Activated naive CD4-positive, alpha-beta T cell treated with Interleukin-2 at 50 U/mL for 16 hours (primary cell): Measurements from ENCODE around the gene SECISBP2L.
"Not testable (repeated sequence)": the region's sequence is repeated elsewhere in the genome, so short reads cannot be mapped to it uniquely, and the experiment has no call there.

Source experiments
- DNase-seq: peaks from one replicate; pipeline ENCODE4 v3.0.0-alpha.2; 2020

The SECISBP2L gene

DNA sequence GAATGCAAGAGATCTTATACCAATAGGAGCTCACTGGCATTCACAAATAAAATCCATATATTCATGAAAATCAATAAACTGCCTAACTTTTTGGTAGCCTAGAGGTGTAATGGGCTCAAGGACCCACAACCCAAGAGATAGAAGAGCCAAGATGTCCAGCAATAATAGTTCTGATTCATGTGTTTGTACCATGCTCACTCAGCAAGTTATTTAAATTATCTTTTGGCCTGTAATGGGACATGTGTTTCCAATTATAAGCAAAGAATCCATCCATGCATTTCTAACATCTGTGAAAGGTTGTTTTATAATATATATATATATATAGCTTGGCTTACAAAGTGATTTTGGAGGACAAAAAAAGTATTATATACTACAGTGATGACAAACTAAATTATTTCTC lies 52.9 kb downstream of the SECISBP2L start:
- DNase-seq = no peak

GRCh38 chr15:48992545-48992944 lies 53.7 kb downstream of the SECISBP2L start:
- no peak for DNase-seq

DNA sequence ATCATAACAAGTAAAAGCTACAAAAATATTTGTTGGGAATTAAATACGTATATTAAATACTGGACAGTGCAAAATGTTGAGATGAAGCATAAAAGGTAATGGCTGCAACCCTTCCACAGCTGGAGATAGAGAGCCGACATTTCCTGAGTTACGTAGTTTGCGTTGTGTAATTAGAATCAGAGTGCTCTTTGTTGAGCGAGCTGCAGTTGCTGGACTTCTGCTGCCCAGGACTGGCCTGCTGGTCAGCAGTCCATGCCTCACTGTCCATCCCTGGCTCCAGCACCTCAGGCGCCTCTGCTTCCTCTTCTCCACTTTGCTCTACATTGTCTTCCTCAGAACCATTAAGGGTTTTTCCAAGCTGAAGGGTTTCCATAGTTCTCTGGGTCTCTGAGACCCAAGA lies 54.1 kb downstream of the SECISBP2L start:
- no peak for DNase-seq

DNA sequence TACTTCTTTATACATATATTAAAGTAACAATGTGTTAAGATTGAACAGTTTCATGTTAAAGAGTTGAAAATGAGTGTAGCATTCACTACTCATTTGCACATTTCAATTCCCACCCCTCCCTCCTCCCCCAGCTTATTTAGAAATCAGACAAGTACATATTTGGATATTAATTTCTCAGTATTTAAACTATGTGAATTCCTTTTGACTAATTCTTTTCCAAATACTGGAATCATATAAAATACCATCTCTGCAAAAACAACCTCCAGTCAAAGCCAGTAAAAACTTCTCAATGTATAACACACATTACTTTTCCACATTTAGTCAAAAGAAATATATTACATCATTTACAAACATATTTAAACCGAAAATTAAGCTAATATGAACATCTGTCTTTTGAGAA lies 57.1 kb downstream of the SECISBP2L start:
- no peak for DNase-seq

DNA sequence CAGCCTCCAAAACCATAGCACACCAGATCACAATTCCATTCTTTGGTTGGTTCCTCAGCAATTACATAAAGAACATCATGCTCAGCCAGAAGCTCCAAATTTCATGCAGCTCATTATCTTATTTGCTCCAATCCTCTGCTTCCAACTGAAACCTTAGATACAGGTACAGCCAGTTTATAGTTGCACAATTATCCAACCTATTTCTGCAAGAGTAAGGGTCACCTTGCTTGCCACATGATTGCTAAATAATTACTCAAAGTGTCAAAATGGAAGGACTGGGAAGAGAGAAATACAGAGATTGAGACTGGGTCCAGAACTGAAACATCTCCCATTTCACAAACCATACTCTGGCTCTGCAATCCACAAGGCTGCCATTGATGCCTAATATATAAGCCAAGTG lies 59.1 kb downstream of the SECISBP2L start:
- no peak for DNase-seq

DNA sequence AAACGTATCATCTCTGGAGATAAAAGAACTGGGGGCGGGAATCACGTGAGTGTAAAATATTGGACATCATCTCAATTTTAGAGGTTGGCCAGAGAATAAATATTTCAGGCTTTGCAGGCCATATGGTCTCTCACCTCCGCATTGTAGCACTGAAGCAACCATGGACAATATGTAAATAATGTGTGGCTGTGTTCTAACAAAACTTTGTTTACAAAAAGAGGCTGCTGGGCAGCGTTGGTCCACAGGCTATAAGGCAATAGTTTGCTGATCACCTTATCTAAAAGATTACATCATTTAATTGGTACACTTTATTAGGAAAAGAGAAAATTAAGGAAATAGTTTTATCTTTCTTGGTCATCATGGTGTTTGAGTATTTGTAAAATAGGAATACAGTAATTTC lies 60.0 kb downstream of the SECISBP2L start:
- DNase-seq = no peak

DNA sequence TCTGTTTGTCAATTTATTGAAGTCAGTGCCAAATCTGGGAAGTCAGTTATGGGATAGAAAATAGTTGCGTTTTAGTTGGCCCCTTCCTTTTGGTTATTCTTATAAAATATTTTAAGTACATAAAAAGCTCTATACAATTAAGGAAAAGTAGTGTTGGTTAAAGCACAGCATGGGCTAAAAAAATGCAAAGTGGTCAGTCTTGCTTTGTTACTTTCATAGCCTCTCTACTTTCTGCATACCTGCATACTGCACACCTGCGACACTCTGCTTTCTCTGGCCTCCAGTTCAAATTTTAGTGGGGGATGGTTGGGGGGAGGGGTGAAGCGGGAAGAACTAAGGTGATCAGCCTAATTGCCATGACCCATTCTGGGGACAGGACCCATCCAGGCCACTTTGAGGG lies 60.7 kb downstream of the SECISBP2L start:
- no peak for DNase-seq

DNA sequence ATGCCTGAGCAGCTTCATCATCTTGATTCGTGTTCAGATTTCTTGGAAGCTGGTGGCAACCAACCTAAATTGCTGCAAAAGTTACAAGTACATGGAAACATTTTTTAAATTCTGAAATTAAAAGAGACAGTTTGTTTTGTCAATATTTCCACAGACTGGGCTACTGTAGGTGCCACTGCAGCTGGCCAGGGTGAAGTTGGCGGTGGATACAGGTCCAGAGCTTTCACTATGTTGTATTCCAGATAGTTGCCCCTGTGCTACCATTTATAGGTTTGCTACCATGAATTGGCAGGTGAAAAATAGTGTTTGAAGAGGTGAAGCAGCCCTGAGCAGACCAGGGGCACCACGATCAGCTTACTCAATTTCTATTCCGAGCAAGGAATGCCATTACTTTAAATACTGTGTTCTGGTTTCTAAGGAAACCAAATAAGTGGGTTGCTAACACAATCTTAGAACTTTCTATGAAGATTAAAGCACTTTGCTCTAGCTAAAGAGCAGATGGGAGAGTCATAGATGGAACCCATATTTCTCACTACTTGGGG lies 61.4 kb downstream of the SECISBP2L start:
- DNase-seq = no peak

DNA sequence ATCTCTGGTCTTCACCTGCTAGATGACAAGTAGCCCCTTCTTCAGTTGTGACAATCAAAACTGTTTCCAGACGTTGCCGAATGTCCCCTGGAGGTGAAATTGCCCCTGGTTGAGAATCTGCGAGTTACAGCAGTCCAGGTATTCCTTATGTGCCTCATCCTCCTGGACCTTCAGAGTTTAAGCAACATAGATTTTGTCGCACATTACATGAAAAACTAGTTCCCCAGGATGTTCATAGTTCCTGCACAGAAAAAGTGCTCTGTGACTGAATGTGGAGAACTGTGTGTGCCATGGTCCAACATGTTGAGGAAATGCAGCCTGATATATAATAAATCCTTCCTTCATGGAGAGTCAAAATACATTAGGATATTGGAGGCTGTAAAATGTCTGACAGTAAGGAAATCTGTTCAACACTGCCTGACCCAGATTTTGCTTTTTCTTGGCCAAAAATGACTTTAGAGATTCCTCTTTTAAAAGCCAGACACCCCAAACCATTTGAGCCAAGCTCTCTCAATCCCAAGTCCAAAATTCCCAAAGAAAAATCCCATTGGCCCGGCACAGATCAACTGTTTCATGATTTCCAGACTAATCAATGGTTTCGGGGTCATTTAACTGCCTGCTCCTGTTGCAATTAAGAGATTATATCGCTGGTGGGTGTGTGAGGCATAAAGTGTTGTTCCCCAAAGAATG lies 62.1 kb downstream of the SECISBP2L start:
- DNase-seq = no peak

- DNase-seq = no peak
Observed at GRCh38 chr15:48983300-48983699, 62.9 kb downstream of the SECISBP2L start.

DNA sequence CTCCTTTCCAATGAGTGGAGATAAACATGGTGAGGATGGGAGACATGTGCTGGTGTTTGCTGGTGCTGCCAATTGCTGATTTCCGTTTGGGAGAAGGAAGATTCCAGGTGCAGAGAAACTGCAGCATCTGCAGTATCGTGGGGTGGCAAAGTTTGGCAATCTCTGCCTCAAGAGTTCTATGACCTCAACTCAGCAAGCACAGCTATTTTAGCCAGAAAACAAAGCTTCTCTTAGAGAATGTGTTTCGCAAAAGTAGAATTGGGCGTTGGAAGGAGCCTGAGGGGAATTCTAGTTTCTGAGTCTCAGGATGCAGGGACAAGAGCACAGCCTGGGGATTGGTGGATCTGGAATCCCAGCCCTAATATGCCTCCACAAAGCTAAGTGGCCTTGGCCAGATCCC lies 64.3 kb downstream of the SECISBP2L start:
- DNase-seq = no peak

- no peak for DNase-seq
Observed at GRCh38 chr15:48978638-48979037, 67.6 kb downstream of the SECISBP2L start.

GRCh38 chr15:48976444-48977088 lies 69.7 kb downstream of the SECISBP2L start:
- DNase-seq = no peak

DNA sequence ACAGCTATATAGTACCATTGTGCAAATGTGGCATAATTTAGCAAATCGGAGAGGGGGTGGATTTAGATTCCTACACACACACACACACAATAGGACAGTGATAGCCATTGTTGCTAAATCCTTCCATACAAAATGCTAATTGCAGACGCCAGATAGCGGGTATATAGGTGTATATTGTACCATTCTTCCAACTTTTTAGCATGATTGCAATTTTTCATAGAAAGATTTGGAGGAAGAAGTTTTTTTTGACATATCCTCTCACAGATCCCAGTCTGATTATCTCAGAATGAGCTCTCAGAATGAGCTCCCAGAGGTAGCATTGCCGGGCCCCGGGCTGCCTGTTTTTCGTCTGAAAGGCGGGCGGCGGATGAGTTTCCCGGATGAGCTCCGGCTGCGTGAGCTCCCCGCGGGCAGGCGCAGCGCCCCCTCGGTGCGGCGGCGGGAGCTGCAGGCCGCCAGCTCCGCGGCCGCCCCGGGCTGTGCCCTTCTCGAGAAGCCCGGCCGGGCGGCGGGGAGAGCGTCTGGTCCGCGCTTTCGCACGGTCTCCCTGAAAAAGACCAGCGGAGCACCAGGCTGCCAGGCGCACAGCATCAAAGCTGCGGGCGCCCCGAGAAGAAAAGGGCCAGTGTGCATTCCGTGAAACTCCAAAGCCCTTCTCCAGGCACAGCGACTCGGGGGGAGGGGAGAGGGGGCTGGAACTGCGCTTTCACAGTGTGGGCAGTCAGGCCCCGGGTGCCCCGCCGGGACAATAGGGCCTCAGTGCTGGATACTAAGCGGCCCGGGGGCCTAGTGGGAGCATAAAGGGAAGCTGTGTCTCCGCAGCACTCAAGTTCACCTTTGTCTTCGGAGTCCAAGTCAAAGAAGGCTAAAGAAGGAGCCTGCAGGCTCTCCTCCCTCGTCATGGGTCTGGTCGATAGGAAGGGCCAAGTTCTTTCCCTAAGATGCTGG lies 70.5 kb downstream of the SECISBP2L start:
- peak; percentile 76 for DNase-seq

- no peak for DNase-seq
Observed at GRCh38 chr15:48974882-48975281, 71.4 kb downstream of the SECISBP2L start.

- DNase-seq = no peak
Observed at GRCh38 chr15:48972750-48973503, 73.3 kb downstream of the SECISBP2L start.

DNA sequence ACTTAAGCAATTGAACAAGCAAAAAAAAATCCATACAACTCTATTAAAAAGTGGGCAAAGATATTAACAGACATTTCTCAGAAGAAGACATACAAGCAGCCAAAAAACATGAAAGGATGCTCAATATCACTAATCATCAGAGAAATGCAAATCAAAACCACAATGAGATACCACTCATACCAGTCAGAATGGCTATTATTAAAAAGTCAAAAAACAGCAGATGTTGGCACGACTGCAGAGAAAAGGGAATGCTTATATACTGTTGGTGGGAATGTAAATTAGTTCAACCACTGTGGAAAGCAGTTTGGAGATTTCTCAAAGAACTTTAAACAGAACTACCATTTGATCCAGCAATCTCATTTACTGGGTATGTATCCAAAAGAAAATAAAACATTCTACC lies 75.3 kb downstream of the SECISBP2L start:
- not testable (repeated sequence) for DNase-seq

- no peak for DNase-seq
Observed at GRCh38 chr15:48968066-48968465, 78.2 kb downstream of the SECISBP2L start.

DNA sequence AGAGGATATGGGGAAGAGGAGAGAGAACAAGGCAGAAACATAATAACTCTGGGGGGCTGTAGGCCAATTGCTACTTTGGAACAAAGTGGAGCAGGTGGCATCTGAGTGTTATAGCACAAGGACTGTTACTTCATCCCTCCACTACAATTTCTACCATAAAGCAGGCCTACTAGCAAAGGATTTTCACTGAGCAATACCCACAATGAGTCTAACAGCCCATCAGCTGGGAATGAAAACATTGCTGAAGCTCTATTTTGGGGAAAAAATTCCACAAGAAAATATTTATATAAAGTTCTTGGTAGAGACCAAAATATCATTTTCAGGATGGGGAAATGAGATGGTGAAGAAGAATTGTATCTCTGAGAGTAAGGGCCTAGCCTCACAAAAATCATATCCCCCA lies 78.9 kb downstream of the SECISBP2L start:
- DNase-seq = no peak

- no peak for DNase-seq
Observed at GRCh38 chr15:48966595-48967301, 79.5 kb downstream of the SECISBP2L start.

DNA sequence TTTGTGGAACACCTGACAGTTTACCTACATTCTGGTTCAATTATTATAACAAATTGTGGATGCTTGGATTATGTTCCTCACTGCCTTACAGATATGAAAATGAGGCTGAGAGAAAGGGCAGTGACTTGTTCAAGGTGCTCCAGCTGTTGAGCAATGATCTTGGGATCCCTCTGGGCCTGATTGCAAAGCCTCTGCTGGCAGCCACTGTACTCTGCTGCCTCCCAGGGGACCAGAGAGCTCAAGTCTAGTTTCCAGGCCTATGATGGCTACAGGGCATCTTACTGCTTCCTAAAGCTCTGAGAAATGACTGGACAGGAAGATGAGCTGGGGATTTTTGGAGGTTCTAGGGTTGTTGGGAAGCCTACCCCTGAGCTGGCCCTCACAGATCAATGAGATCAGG lies 80.3 kb downstream of the SECISBP2L start:
- no peak for DNase-seq

DNA sequence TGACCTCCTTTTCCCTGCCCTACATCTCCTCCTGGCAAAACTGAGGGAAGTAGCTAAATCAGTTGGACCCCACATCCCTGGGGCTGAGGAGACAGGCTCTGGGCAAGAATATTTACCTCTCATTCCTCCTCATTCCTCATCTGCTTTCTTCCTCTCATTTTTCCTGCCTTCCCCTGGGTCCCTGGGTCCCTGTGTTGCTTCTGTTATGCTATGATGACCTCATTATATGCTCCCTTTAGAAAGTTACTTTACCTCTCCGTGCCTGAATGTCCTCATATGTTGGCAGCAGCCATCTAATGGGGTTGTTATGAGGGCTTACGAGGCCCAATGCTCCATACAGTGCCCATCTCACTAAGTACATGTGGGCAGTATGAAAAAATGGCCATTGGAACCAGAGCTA lies 81.3 kb downstream of the SECISBP2L start:
- DNase-seq = no peak
